Left ventricle myocardium inferior (tissue), 1 donor: ENCODE results near the gene ASTN1. TPM values are rescaled to one million over a fixed set of nuclear protein-coding genes. Genes with fewer than 3 reads are reported as not detected.

Source experiments
- DNase-seq: peaks from one replicate; pipeline ENCODE4 v3.0.0-alpha.2; 2020
- H3K27ac ChIP-seq: fragments of 200-600 bp; replicated peaks from 2 replicates; pipeline ENCODE4 v1.8.0; 2021
- H3K27me3 ChIP-seq: fragments of 200-600 bp; 2 replicates; pipeline ENCODE4 v1.8.0; 2021; ENCODE audit warnings: low read depth
- H3K36me3 ChIP-seq: fragments of 200-600 bp; 2 replicates; pipeline ENCODE4 v1.8.0; 2021
- H3K4me1 ChIP-seq: fragments of 200-600 bp; 2 replicates; pipeline ENCODE4 v1.8.0; 2021
- H3K4me3 ChIP-seq: fragments of 200-600 bp; 2 replicates; pipeline ENCODE4 v1.8.0; 2021; ENCODE audit warnings: mild to moderate bottlenecking, moderate library complexity
- H3K9me3 ChIP-seq: fragments of 200-600 bp; replicated peaks from 2 replicates; pipeline ENCODE4 v1.8.0; 2021
- intact Hi-C: fragments of 100-400 bp; cut with micrococcal nuclease; formaldehyde crosslinking; loops from one replicate; pipeline ENCODE4 v1.11.0; 2022
- total RNA-seq: library from RNA; stranded (reverse); fragmentation: NEBNext Ultra II Directional; extraction: Animal tissue kit (Norgen Biotek cat#: 25700); gene quantifications from one replicate; pipeline ENCODE4 v1.2.1, GENCODE V29; 2021
- TF ChIP-seq, protein P1 (sequence below): fragments of 200-600 bp; IDR thresholded peaks from 2 replicates; pipeline ENCODE4 v1.8.0; 2021; ENCODE audit warnings: antibody characterized with exemption, mild to moderate bottlenecking, borderline replicate concordance
- donor health status: DM: no; HTN: yes; CAD: no; lungs with severe emphysema.

Gene ASTN1
- total RNA-seq, 1 donor from 2014 or later, result 0.33 TPM

DNA sequence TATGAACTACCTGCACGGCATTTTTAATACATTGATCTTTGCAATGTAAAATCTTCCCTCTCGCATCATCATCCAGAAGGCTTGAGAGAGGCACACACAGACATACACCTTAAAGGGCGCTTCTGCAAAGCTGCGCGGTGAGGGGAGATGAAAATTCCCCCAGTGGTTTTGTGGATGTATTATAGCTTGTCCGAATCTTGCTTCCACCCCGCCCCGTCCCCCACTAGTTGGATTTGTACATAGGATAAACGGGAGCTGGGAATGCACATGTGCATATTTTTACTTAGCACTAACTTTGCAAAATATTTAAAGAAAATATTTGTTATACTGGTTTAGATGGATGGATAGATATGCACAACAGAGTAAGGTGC is 542 bp upstream of the ASTN1 start:
- Histone ChIP-seq H3K4me1 (peaks cover 12% of the 10 kb centered on the region), H3K27ac (no peak overlapping the region), H3K27me3 (peaks cover 90% of the 10 kb centered on the region), H3K9me3 (no peaks in the 10 kb centered on the region), H3K4me3 (peak overlapping the region; percentile 62), H3K36me3 (no peaks in the 10 kb centered on the region)
- no peak for DNase-seq
- TF ChIP-seq, protein P1, sequence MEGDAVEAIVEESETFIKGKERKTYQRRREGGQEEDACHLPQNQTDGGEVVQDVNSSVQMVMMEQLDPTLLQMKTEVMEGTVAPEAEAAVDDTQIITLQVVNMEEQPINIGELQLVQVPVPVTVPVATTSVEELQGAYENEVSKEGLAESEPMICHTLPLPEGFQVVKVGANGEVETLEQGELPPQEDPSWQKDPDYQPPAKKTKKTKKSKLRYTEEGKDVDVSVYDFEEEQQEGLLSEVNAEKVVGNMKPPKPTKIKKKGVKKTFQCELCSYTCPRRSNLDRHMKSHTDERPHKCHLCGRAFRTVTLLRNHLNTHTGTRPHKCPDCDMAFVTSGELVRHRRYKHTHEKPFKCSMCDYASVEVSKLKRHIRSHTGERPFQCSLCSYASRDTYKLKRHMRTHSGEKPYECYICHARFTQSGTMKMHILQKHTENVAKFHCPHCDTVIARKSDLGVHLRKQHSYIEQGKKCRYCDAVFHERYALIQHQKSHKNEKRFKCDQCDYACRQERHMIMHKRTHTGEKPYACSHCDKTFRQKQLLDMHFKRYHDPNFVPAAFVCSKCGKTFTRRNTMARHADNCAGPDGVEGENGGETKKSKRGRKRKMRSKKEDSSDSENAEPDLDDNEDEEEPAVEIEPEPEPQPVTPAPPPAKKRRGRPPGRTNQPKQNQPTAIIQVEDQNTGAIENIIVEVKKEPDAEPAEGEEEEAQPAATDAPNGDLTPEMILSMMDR, result no peak
- intact Hi-C loops, result no loop called here

DNA sequence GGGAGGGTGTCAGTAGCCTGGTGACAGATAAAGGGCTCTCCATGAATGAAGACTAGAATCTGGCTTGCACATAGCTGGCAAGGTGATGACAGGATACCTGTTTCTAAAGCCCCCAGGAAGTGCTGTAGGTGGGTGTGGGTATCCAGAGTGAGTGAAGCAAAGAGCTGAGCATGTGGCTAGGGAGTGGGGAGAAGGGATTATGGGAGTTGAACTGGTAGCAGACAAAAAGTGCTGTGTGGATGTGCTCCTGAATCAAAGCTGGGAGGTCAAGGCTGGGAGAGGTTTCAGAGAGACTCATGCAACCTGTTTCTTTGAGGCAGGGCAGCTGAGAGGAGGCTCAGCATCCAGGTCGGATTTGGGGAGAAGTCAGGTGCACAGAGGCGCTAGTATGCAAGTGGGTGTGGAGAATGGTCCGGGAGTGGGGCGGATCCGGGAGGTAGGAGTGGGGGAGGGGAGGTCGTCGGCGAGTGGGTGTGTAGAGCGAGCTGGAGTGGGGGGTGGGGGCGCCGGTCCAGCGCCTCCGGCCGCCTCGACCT is 600 bp downstream of the ASTN1 start:
- H3K27me3 ChIP-seq, result peaks cover 79% of the 10 kb centered on the region
- H3K4me3 ChIP-seq, result peak overlapping the region; percentile 62
- intact Hi-C loops, result no loop called here
- DNase-seq, result peak; percentile 16
- H3K9me3 ChIP-seq, result no peaks in the 10 kb centered on the region
- no peaks in the 10 kb centered on the region for H3K36me3 ChIP-seq
- H3K27ac ChIP-seq, result no peak overlapping the region
- peaks cover 12% of the 10 kb centered on the region for H3K4me1 ChIP-seq
- TF ChIP-seq, protein P1, result no peak

DNA sequence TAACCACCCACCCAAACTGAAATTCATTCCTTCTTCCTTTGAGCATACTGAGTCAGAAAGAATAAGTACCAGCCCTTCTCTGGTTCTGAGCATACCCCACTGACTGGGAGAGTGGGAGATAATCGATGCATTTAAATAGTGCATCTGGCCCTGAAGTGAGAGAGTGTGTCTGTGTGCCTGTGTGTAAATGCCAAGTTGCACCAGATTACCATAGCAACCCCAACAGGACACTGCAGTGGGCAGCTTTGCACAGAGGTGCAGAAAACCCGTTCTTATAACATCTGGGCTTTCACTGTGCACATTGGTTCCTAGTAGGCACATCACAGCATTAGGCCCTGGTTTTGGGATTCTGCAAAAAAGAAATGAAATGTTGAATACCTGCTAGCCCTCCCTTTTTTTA is 2.3 kb downstream of the ASTN1 start:
- Histone ChIP-seq H3K27me3 (peaks cover 62% of the 10 kb centered on the region), H3K27ac (no peak overlapping the region), H3K4me3 (no peak overlapping the region), H3K9me3 (peaks cover 4% of the 10 kb centered on the region), H3K4me1 (peaks cover 12% of the 10 kb centered on the region), H3K36me3 (no peaks in the 10 kb centered on the region)
- TF ChIP-seq, protein P1, result no peak
- intact Hi-C loops, result no loop called here
- no peak for DNase-seq

DNA sequence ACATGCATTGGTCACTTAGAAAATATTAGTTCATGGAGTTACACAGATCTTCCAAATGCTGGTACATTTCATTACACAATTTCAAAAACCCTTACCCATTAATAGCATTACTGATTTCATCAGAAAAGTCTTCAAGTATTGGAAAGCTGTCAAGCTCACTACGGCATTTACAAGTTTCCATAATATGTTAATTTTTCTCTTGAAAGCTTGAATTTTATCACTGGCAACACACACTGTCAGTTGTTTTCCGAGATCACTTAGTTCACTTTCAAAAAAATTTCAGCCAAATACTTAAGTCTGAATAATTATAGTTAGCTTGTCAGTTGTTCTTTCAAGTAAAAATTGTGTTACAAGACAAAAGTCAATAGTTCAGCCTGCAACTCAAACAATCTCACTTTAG is 18.0 kb downstream of the ASTN1 start:
- Histone ChIP-seq H3K4me1 (peaks cover 19% of the 10 kb centered on the region), H3K9me3 (no peaks in the 10 kb centered on the region), H3K27ac (no peak overlapping the region), H3K27me3 (no peaks in the 10 kb centered on the region), H3K36me3 (no peaks in the 10 kb centered on the region), H3K4me3 (no peak overlapping the region)
- DNase-seq, result no peak
- TF ChIP-seq, protein P1, result no peak
- intact Hi-C loops, result no loop called here

DNA sequence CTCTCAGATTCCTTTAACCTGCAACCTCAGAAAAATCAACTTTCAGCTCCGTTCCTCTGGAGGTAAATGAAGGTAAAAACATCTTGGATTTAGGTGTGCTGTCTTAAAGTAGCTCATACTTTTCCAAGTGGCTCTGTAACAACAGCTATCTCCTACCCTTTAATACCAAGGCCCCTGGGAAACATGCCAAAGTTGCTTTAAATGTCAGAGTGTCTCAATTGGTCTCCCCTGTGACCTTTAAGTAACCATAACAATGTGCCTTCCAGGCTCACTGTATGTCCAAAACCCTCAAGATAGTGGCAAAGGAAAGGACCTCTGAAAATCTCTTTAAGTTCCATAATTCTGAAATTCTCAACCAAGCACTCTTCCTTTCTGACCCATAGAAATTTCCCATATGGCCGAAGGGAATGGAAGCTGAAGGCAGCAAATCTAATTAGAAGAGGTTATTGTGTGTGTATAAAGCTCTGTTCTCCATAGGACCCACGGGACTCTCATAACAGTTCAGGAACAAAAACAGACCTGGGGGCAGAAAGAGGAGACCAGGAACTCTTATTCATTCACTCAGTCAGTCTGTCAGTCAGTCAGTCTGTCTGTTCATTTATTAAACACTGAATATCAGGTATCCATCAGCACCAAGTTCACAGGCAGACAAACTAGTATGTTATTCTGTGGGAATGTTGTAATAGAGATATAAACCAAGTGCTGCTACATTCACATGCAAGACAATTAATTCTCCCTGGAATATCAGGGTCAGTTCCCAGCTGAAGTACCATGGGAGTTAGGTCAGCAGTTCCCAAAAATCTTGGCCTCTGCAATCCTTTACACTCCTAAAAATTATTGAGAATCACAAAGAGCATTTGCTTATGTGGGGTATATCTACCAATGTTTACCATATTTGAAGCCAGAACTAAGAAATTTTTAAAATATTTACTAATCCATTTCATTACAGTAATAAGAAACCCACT is 19.1 kb downstream of the ASTN1 start:
- Histone ChIP-seq H3K27ac (peak overlapping the region; percentile 41), H3K4me3 (no peak overlapping the region), H3K9me3 (no peaks in the 10 kb centered on the region), H3K4me1 (peaks cover 19% of the 10 kb centered on the region), H3K36me3 (no peaks in the 10 kb centered on the region), H3K27me3 (no peaks in the 10 kb centered on the region)
- intact Hi-C loops, result no loop called here
- TF ChIP-seq, protein P1, result no peak
- DNase-seq, result no peak
